SU-DHL-6 (cell line): Measurements from ENCODE around the gene KIAA0319L.

Experiments
- EZH2phosphoT487 ChIP-seq: fragments of 200-600 bp; sonication (generic), shearing (Covaris generic); conservative IDR thresholded peaks from 2 replicates; pipeline ENCODE4 v1.6.1; 2018; ENCODE audit warnings: mild to moderate bottlenecking, antibody characterized with exemption, low read length, moderate library complexity, mixed read lengths
- TF ChIP-seq, protein P1 (sequence below): fragments of 200-600 bp; sonication (generic); IDR thresholded peaks from one replicate; pipeline ENCODE4 v1.5.1; 2017; ENCODE audit warnings: antibody characterized with exemption, mild to moderate bottlenecking, low read length, moderate library complexity; ENCODE audit not compliant: insufficient read depth, poor library complexity, severe bottlenecking

DNA sequence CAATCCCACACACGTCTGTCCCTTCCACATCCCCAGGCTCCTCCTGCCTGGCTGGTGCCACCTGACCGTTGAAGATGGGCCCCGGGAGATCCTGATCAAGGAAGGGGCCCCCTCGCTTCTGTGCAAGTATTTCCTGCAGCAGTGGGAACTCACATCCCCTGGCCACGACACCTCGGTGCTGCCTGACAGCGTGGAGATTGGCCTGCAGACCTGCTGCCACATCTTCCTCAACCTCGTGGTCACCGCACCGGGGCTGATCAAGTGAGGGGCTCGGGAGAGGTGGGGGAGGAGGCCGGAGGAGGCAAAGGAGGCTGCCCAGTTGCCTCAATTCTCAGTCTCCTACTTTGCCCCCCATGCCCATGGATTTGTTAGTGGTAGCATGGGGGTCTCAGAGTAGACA lies 6.0 kb upstream of the KIAA0319L start:
- TF ChIP-seq, protein P1, sequence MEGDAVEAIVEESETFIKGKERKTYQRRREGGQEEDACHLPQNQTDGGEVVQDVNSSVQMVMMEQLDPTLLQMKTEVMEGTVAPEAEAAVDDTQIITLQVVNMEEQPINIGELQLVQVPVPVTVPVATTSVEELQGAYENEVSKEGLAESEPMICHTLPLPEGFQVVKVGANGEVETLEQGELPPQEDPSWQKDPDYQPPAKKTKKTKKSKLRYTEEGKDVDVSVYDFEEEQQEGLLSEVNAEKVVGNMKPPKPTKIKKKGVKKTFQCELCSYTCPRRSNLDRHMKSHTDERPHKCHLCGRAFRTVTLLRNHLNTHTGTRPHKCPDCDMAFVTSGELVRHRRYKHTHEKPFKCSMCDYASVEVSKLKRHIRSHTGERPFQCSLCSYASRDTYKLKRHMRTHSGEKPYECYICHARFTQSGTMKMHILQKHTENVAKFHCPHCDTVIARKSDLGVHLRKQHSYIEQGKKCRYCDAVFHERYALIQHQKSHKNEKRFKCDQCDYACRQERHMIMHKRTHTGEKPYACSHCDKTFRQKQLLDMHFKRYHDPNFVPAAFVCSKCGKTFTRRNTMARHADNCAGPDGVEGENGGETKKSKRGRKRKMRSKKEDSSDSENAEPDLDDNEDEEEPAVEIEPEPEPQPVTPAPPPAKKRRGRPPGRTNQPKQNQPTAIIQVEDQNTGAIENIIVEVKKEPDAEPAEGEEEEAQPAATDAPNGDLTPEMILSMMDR: no peak
- no peak for TF ChIP-seq EZH2phosphoT487
